Measurements from ENCODE around the gene MACROD1.

Gene MACROD1

GRCh38 chr11:64020976-64021756 is 144.7 kb downstream of the MACROD1 start:
- no peak for TF ChIP-seq CTCF (IDR thresholded peaks at IDR 0.05; ENCODE audit: insufficient read depth, low read length, poor library complexity, severe bottlenecking)
- DNase-seq (ENCODE audit: extremely low read depth, insufficient read length): no peak
- Histone ChIP-seq H3K27me3 (replicated peaks; ENCODE audit: control insufficient read depth, insufficient read depth, low read length) (no peaks in the 10 kb centered on the region; the same call in 1 of the 2 replicates), H3K36me3 (ENCODE audit: control insufficient read depth, insufficient read depth, low read length) (no peaks in the 10 kb centered on the region), H3K4me3 (replicated peaks; ENCODE audit: low read depth, low read length) (no peak overlapping the region)

GRCh38 chr11:64019106-64020037 is 146.5 kb downstream of the MACROD1 start:
- TF ChIP-seq CTCF (IDR thresholded peaks at IDR 0.05; ENCODE audit: insufficient read depth, low read length, poor library complexity, severe bottlenecking): no peak
- no peaks in the 10 kb centered on the region; the same call in 1 of the 2 replicates for H3K27me3 ChIP-seq (replicated peaks; ENCODE audit: control insufficient read depth, insufficient read depth, low read length)
- no peak overlapping the region for H3K4me3 ChIP-seq (replicated peaks; ENCODE audit: low read depth, low read length)
- DNase-seq (ENCODE audit: extremely low read depth, insufficient read length): no peak
- H3K36me3 ChIP-seq (ENCODE audit: control insufficient read depth, insufficient read depth, low read length): no peaks in the 10 kb centered on the region

GRCh38 chr11:64018310-64018709 is 147.6 kb downstream of the MACROD1 start:
- Histone ChIP-seq H3K36me3 (ENCODE audit: control insufficient read depth, insufficient read depth, low read length) (no peaks in the 10 kb centered on the region), H3K27me3 (replicated peaks; ENCODE audit: control insufficient read depth, insufficient read depth, low read length) (no peaks in the 10 kb centered on the region; the same call in 1 of the 2 replicates), H3K4me3 (replicated peaks; ENCODE audit: low read depth, low read length) (no peak overlapping the region)
- no peak for TF ChIP-seq CTCF (IDR thresholded peaks at IDR 0.05; ENCODE audit: insufficient read depth, low read length, poor library complexity, severe bottlenecking)
- DNase-seq (ENCODE audit: extremely low read depth, insufficient read length): no peak

GRCh38 chr11:64017945-64018224 is 148.0 kb downstream of the MACROD1 start:
- Histone ChIP-seq H3K36me3 (ENCODE audit: control insufficient read depth, insufficient read depth, low read length) (no peaks in the 10 kb centered on the region), H3K4me3 (replicated peaks; ENCODE audit: low read depth, low read length) (no peak overlapping the region), H3K27me3 (replicated peaks; ENCODE audit: control insufficient read depth, insufficient read depth, low read length) (no peaks in the 10 kb centered on the region; the same call in 1 of the 2 replicates)
- TF ChIP-seq CTCF (IDR thresholded peaks at IDR 0.05; ENCODE audit: insufficient read depth, low read length, poor library complexity, severe bottlenecking): no peak
- DNase-seq (ENCODE audit: extremely low read depth, insufficient read length): no peak

GRCh38 chr11:64015935-64016845 is 149.7 kb downstream of the MACROD1 start:
- Histone ChIP-seq H3K27me3 (replicated peaks; ENCODE audit: control insufficient read depth, insufficient read depth, low read length) (no peaks in the 10 kb centered on the region; the same call in 1 of the 2 replicates), H3K36me3 (ENCODE audit: control insufficient read depth, insufficient read depth, low read length) (no peaks in the 10 kb centered on the region), H3K4me3 (replicated peaks; ENCODE audit: low read depth, low read length) (no peak overlapping the region)
- TF ChIP-seq CTCF (IDR thresholded peaks at IDR 0.05; ENCODE audit: insufficient read depth, low read length, poor library complexity, severe bottlenecking): no peak
- DNase-seq (ENCODE audit: extremely low read depth, insufficient read length): no peak

Measured in GM06990 (cell line).